Measurements from ENCODE around the gene ANGPTL1. TPM values are rescaled to one million over a fixed set of nuclear protein-coding genes. Genes with fewer than 3 reads are reported as not detected.
"Not testable (repeated sequence)": the region's sequence is repeated elsewhere in the genome, so short reads cannot be mapped to it uniquely, and the experiment has no call there.

The ANGPTL1 gene
- total RNA-seq, 4 donors from 2014 or later = 152 to 317 (median 184) TPM

DNA sequence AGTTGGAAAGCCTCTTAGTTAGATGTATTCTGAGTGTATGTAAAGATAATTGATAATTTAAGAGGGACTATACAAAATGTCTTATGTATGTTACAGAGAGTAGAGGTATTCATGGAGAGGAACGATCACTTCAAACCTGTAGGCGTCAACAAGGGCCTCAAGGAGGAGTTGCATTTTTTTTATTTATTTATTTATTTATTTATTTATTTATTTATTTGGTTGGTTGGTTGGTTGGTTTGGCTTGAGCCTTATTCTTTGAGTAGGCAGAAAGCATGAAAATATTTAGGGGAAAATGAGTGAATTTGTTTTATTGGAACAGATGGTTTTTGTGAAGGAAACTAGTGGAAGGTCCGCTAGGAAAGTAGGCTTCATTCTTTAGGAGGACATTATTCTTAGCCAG is 8.5 kb downstream of the ANGPTL1 start:
- no peaks in the 10 kb centered on the region for H3K9me3 ChIP-seq
- no peak overlapping the region for H3K4me3 ChIP-seq
- peaks cover 0 to 72% (median 8%) of the 10 kb centered on the region in 3 donors for H3K4me1 ChIP-seq
- WGBS, 2 donors (ENCODE audit: low coverage in 1 of 2) = 92 to 100% methylated on average over 3 of the region's 3 CpGs
- no peak overlapping the region for H3K27ac ChIP-seq
- TF ChIP-seq, protein P1, sequence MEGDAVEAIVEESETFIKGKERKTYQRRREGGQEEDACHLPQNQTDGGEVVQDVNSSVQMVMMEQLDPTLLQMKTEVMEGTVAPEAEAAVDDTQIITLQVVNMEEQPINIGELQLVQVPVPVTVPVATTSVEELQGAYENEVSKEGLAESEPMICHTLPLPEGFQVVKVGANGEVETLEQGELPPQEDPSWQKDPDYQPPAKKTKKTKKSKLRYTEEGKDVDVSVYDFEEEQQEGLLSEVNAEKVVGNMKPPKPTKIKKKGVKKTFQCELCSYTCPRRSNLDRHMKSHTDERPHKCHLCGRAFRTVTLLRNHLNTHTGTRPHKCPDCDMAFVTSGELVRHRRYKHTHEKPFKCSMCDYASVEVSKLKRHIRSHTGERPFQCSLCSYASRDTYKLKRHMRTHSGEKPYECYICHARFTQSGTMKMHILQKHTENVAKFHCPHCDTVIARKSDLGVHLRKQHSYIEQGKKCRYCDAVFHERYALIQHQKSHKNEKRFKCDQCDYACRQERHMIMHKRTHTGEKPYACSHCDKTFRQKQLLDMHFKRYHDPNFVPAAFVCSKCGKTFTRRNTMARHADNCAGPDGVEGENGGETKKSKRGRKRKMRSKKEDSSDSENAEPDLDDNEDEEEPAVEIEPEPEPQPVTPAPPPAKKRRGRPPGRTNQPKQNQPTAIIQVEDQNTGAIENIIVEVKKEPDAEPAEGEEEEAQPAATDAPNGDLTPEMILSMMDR (IDR thresholded peaks at IDR 0.05) = no peak
- TF ChIP-seq POLR2A (IDR thresholded peaks at IDR 0.05) (no peak), POLR2AphosphoS5 (IDR thresholded peaks at IDR 0.05) (no peak), EP300 (IDR thresholded peaks at IDR 0.05) (no peak)
- H3K36me3 ChIP-seq = peaks cover 0 to 24% of the 10 kb centered on the region in 2 donors
- H3K27me3 ChIP-seq = no peaks in the 10 kb centered on the region
- ATAC-seq = no peak

DNA sequence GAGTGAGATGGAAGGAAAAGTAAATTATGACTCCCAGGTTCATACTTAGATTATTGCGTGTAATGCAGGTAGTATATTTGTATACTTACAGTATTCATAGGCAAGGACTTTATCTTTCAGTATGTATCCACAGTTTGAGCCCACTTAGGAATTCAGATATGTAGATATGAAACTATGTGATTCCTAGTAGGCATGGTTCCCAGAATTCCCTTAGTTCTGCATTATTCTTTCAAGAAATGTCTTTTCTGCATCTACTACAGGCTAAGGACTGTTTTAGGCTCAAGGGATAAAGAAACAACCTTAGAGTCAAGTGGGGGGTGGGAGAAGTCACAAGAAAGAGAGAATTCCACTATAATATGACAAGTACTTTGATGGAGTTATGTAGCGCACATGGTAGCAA is 13.8 kb downstream of the ANGPTL1 start:
- Histone ChIP-seq H3K27me3 (no peaks in the 10 kb centered on the region), H3K9me3 (no peaks in the 10 kb centered on the region), H3K36me3 (peaks cover 0 to 14% of the 10 kb centered on the region in 2 donors), H3K4me3 (no peak overlapping the region), H3K27ac (no peak overlapping the region), H3K4me1 (peaks cover 0 to 29% (median 3%) of the 10 kb centered on the region in 3 donors)
- no peak for TF ChIP-seq POLR2AphosphoS5 (IDR thresholded peaks at IDR 0.05)
- TF ChIP-seq, protein P1 (IDR thresholded peaks at IDR 0.05) = no peak
- TF ChIP-seq EP300 (IDR thresholded peaks at IDR 0.05) = no peak
- 100% methylated on average over 2 of the region's 2 CpGs for WGBS, 2 donors (ENCODE audit: low coverage in 1 of 2)
- no peak for ATAC-seq

DNA sequence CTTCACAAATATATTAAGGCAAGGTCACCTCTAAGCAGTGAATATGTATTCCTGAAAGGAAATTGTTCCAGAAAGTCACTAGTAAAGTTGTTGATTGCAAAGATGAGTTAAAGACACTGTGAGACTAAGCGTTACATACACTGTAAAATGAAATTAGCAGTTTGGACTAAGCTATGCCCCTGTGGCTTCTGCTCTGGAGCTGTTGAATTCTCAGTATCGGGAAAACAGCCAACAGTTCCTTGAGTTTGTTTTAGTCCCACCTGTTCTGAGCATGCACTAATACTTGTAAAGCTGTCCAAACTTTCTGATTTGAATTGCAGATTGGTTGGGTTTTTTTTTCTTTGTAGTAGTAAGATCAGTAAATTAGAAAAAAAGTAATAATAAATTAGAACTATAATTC is 21.0 kb downstream of the ANGPTL1 start:
- H3K36me3 ChIP-seq = peaks cover 0 to 16% of the 10 kb centered on the region in 2 donors
- no peak overlapping the region for H3K4me3 ChIP-seq
- TF ChIP-seq, protein P1 (IDR thresholded peaks at IDR 0.05) = no peak
- TF ChIP-seq EP300 (IDR thresholded peaks at IDR 0.05) = no peak
- no peak for TF ChIP-seq POLR2AphosphoS5 (IDR thresholded peaks at IDR 0.05)
- no peak for TF ChIP-seq POLR2A (IDR thresholded peaks at IDR 0.05)
- peaks cover 0 to 13% (median 0%) of the 10 kb centered on the region in 3 donors for H3K4me1 ChIP-seq
- H3K27me3 ChIP-seq = no peaks in the 10 kb centered on the region
- ATAC-seq = no peak
- WGBS, 2 donors (ENCODE audit: low coverage in 1 of 2) = 26 to 35% methylated on average over 2 of the region's 2 CpGs
- H3K27ac ChIP-seq = peak overlapping the region in 2 of 4 donors; percentile 18 to 29
- no peaks in the 10 kb centered on the region for H3K9me3 ChIP-seq

DNA sequence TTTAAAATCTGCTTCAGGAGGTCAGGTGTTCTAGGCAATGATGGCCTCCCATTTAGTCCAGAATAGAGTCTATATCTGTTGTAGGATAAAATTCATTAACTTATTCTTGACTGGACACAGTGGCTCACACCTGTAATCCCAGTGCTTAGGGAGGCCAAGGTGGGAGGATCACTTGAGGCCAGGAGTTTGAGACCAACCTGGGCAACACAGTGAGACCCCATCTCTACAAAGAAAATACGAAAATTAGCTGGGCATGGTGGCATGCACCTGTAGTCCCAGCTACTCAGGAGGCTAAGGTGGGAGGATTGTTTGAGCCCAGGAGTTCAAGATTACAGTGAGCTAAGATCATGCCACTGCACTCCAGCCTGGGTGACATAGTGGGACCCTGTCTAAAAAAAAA is 23.0 kb downstream of the ANGPTL1 start:
- ATAC-seq, H3K27ac ChIP-seq, H3K4me3 ChIP-seq, H3K27me3 ChIP-seq, H3K9me3 ChIP-seq: not testable (repeated sequence)
- 100% methylated on average over 1 of the region's 1 CpG; no CpG with 5 or more reads in 1 of the 2 donors for WGBS, 2 donors (ENCODE audit: low coverage in 1 of 2)
- H3K4me1 ChIP-seq = peaks cover 0 to 13% (median 0%) of the 10 kb centered on the region in 3 donors
- H3K36me3 ChIP-seq = peaks cover 0 to 16% of the 10 kb centered on the region in 2 donors

DNA sequence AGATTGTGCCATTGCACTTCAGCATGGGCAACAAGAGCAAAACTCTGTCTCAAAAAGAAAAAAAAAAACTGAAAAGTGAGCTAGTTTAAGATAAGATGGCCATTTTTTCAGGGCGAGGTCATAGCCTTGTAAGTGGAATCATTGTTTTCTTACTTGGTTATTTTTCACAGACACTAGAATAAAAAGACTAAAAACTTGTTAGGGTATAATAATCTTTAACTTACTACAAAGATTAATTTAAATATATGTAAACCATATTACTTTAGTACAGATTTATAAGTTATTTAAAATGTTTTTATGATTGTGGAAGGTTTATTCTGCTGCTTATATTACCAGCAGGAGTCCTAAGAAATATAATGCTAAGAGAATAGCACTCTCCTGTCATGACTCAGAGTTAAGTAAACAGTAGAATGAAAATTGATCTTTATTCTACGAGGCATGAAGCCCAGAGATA is 23.5 kb downstream of the ANGPTL1 start:
- peaks cover 0 to 12% of the 10 kb centered on the region in 2 donors for H3K36me3 ChIP-seq
- ATAC-seq = no peak
- H3K27me3 ChIP-seq = no peaks in the 10 kb centered on the region
- TF ChIP-seq POLR2A (IDR thresholded peaks at IDR 0.05) (no peak), EP300 (IDR thresholded peaks at IDR 0.05) (no peak), POLR2AphosphoS5 (IDR thresholded peaks at IDR 0.05) (no peak)
- TF ChIP-seq, protein P1 (IDR thresholded peaks at IDR 0.05) = no peak
- no peak overlapping the region for H3K4me3 ChIP-seq
- 45 to 55% methylated on average over 2 of the region's 2 CpGs for WGBS, 2 donors (ENCODE audit: low coverage in 1 of 2)
- H3K9me3 ChIP-seq = no peaks in the 10 kb centered on the region
- no peak overlapping the region for H3K27ac ChIP-seq
- peaks cover 0 to 13% (median 0%) of the 10 kb centered on the region in 3 donors for H3K4me1 ChIP-seq
